ENCODE data around the gene MCCD1.

The MCCD1 gene

DNA sequence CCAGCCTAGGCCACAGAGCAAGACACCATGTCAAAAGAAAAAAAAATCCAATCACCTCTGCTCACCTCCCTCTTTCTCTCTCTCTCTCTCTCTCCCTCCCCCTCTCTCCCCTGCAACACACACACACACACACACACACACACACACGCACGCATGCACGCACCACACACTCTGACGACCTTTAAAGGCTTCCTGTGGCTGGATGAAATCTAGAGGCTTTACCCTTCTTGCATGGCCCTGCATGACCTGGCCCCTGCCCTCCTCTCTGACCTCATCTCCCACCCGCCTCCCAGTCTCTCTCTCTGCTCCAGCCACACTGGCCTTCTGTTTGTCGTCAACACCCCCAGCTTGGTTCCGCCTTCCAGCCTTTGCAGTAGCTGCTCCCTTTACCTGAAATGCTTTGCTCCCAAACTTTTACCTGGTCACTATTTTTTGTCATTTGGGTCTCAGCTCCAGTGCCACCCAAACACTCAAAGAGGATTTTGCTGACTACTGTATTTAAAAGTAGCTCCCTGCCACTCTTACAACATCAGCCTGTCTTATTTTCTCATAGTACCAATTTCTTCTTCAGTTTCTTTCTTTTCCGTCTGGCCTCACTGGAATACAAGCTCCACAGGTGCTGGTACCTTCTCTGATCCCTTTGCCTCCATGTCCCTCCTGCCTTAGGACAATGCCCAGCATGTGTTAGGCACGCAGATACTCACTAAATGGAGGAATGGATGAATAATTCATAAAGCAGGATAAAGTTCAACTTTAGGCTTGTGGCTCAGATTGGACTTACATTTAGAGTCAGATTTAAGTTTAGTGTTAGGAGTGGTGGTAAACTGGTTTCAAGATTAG lies 39.0 kb downstream of the MCCD1 start:
- DNase-seq (ENCODE audit: insufficient read length, low spot score) (no peak), FAIRE-seq (no peak)
- TF ChIP-seq CTCF (IDR thresholded peaks at IDR 0.05; ENCODE audit: insufficient read depth, missing control alignments): no peak

GRCh38 chr6:31568537-31568961 lies 39.8 kb downstream of the MCCD1 start:
- FAIRE-seq (no peak), DNase-seq (ENCODE audit: insufficient read length, low spot score) (no peak)
- TF ChIP-seq CTCF (IDR thresholded peaks at IDR 0.05; ENCODE audit: insufficient read depth, missing control alignments): no peak

GRCh38 chr6:31569861-31570536 lies 41.2 kb downstream of the MCCD1 start:
- no peak for FAIRE-seq
- no peak for TF ChIP-seq CTCF (IDR thresholded peaks at IDR 0.05; ENCODE audit: insufficient read depth, missing control alignments)

GRCh38 chr6:31572041-31572911 lies 43.5 kb downstream of the MCCD1 start, which contains the start of gene LTA:
Gene LTA (plus strand): TSS chr6:31572289. CDS start chr6:31572743, 454 bp downstream.
- no peak for DNase-seq (ENCODE audit: insufficient read length, low spot score)
- TF ChIP-seq CTCF (IDR thresholded peaks at IDR 0.05; ENCODE audit: insufficient read depth, missing control alignments): no peak
- no peak for FAIRE-seq

More at GRCh38 chr6:31569861-31570536, 41.2 kb downstream of the MCCD1 start:
- no peak for DNase-seq (ENCODE audit: insufficient read length, low spot score)

DNA sequence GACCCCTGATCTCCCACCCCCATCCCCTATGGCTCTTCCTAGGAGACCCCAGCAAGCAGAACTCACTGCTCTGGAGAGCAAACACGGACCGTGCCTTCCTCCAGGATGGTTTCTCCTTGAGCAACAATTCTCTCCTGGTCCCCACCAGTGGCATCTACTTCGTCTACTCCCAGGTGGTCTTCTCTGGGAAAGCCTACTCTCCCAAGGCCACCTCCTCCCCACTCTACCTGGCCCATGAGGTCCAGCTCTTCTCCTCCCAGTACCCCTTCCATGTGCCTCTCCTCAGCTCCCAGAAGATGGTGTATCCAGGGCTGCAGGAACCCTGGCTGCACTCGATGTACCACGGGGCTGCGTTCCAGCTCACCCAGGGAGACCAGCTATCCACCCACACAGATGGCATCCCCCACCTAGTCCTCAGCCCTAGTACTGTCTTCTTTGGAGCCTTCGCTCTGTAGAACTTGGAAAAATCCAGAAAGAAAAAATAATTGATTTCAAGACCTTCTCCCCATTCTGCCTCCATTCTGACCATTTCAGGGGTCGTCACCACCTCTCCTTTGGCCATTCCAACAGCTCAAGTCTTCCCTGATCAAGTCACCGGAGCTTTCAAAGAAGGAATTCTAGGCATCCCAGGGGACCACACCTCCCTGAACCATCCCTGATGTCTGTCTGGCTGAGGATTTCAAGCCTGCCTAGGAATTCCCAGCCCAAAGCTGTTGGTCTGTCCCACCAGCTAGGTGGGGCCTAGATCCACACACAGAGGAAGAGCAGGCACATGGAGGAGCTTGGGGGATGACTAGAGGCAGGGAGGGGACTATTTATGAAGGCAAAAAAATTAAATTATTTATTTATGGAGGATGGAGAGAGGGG lies 44.7 kb downstream of the MCCD1 start:
- FAIRE-seq: no peak
- no peak for DNase-seq (ENCODE audit: insufficient read length, low spot score)
- no peak for TF ChIP-seq CTCF (IDR thresholded peaks at IDR 0.05; ENCODE audit: insufficient read depth, missing control alignments)

Measured in D721Med (cell line).